Rectal smooth muscle tissue (tissue), 1 donor: ENCODE results near the gene KRTAP5-4.
"Not testable (repeated sequence)": the region's sequence is repeated elsewhere in the genome, so short reads cannot be mapped to it uniquely, and the experiment has no call there.

ENCODE experiments used
- H3K27ac ChIP-seq: one replicate; pipeline ENCODE4 v1.7.0; 2013; ENCODE audit warnings: low read depth, low read length, inconsistent platforms
- H3K27me3 ChIP-seq: one replicate; pipeline ENCODE4 v1.7.0; 2013; ENCODE audit warnings: low read length; ENCODE audit not compliant: control insufficient read depth, insufficient read depth
- H3K36me3 ChIP-seq: one replicate; pipeline ENCODE4 v1.7.0; 2013; ENCODE audit warnings: low read length; ENCODE audit not compliant: control insufficient read depth, insufficient read depth
- H3K4me1 ChIP-seq: one replicate; pipeline ENCODE4 v1.7.0; 2013; ENCODE audit warnings: low read length; ENCODE audit not compliant: control insufficient read depth, insufficient read depth
- H3K4me3 ChIP-seq: one replicate; pipeline ENCODE4 v1.7.0; 2013; ENCODE audit warnings: low read length
- H3K9ac ChIP-seq: one replicate; pipeline ENCODE4 v1.7.0; 2013; ENCODE audit warnings: low read length

Gene KRTAP5-4, protein sequence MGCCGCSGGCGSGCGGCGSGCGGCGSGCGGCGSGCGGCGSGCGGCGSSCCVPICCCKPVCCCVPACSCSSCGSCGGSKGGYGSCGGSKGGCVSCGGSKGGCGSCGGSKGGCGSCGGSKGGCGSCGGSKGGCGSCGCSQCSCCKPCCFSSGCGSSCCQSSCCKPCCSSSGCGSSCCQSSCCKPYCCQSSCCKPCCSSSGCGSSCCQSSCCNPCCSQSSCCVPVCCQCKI

DNA sequence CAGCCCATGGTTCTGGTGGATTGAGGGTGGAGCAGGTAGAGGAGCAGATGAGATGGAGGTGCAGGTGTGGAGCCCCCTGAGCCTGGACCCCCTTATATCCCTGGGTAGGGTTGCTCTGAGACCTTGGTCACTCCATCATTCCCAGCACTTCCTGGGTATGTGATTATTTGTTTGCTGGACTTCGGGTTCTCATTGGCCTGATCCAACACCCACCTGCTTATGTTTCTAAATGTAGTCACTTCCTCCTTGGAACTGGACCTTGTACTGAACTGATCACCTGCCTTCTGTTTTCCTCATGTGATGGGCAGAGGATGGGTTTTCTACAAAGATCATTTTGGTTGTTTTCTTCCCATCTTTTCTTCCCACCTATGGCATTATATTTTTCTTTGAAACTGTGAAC lies at the start of gene KRTAP5-4:
KRTAP5-4 (minus strand) TSS at position 53 of the 400 bp plus-strand sequence; CDS start at position 8, 45 bp downstream.
- Histone ChIP-seq H3K9ac (no peak within 1 kb of the TSS), H3K27ac (no peak within 1 kb of the TSS), H3K4me1 (no peaks in the 10 kb centered on the region), H3K27me3 (no peaks in the 10 kb centered on the region), H3K4me3 (no peak within 1 kb of the TSS), H3K36me3 (no peaks in the 10 kb centered on the region)

DNA sequence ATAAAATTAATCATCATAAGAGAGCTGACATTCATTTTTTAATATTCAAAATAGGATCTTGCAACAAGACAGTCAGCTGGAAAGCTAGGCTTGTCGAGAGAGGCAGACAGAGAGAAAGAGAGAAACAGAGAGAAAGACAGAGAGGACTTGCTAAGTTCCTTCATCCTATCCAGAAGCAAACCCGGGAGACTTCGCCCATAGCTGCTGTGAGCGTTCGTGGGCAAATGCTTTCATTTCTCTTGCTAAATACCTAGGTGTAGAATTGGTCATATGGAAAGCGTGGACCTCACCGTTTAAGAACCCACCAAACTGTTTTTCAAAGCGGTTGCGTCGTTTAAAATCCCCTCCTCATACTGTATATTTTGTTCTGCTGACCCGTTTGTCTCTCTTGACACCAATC lies 49.7 kb upstream of the KRTAP5-4 start:
- Histone ChIP-seq H3K27ac (no peak overlapping the region), H3K27me3 (no peaks in the 10 kb centered on the region), H3K4me1 (no peaks in the 10 kb centered on the region), H3K36me3 (no peaks in the 10 kb centered on the region), H3K9ac (no peak overlapping the region), H3K4me3 (no peak overlapping the region)

DNA sequence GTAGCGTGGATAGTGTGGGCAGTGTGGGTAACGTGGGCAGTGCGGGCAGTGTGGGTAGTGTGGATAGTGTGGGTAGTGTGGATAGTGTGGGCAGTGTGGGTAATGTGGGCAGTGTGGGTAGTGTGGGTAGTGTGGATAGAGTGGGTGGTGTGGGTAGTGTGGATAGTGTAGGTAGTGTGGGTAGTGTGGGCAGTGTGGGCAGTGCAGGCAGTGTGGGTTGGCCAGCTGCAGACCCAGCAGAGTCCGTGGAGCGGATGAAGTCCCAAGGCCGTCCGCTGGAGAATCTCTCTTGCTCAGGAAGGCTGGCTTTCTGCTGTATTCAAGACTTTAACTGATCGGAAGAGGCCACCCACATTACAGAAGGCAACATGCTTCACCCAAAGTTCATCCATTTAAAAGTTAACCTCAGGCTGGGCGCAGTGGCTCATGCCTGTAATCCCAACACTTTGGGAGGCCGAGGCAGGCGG lies 49.0 kb upstream of the KRTAP5-4 start:
- Histone ChIP-seq H3K36me3 (no peaks in the 10 kb centered on the region), H3K4me1 (no peaks in the 10 kb centered on the region), H3K4me3 (no peak overlapping the region), H3K27me3 (no peaks in the 10 kb centered on the region), H3K27ac (no peak overlapping the region), H3K9ac (no peak overlapping the region)

GRCh38 chr11:1670457-1670856 lies 48.5 kb upstream of the KRTAP5-4 start:
- not testable (repeated sequence) for H3K4me1 ChIP-seq, H3K27ac ChIP-seq, H3K27me3 ChIP-seq, H3K36me3 ChIP-seq, H3K4me3 ChIP-seq, H3K9ac ChIP-seq

GRCh38 chr11:1669546-1670218 lies 47.7 kb upstream of the KRTAP5-4 start:
- no peak overlapping the region for H3K27ac ChIP-seq
- H3K4me1 ChIP-seq, result no peaks in the 10 kb centered on the region
- H3K27me3 ChIP-seq, result no peaks in the 10 kb centered on the region
- no peak overlapping the region for H3K9ac ChIP-seq
- H3K4me3 ChIP-seq, result no peak overlapping the region
- no peaks in the 10 kb centered on the region for H3K36me3 ChIP-seq

DNA sequence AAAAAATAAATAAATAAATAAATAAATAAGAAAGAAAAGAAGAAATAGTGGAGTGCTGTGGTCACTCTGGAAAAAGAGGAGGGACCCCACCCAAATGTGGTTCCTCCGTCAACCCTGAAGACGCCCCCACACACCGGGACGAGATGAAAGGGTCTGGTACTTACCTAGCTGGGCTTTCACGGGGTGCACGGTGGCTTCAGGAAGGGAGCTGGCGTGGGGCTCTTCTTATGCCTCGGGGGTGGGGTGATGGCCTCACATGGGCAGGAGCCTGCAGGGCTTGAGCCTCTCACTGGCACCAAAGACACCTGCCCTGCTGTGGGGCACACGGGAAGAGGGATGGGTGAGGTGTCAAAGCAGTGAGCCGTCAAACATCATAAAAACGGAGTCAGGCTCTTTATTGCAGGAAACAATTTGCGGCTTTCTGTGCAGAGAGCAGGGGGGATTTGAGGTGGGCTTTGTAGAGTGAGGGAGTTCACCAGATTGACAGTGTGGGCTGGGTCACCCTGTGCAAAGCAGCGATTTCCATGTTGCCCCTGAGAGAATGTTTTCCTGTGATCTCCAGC lies 47.1 kb upstream of the KRTAP5-4 start:
- no peak overlapping the region for H3K4me3 ChIP-seq
- no peak overlapping the region for H3K9ac ChIP-seq
- no peaks in the 10 kb centered on the region for H3K27me3 ChIP-seq
- H3K4me1 ChIP-seq, result no peaks in the 10 kb centered on the region
- H3K27ac ChIP-seq, result no peak overlapping the region
- H3K36me3 ChIP-seq, result no peaks in the 10 kb centered on the region

DNA sequence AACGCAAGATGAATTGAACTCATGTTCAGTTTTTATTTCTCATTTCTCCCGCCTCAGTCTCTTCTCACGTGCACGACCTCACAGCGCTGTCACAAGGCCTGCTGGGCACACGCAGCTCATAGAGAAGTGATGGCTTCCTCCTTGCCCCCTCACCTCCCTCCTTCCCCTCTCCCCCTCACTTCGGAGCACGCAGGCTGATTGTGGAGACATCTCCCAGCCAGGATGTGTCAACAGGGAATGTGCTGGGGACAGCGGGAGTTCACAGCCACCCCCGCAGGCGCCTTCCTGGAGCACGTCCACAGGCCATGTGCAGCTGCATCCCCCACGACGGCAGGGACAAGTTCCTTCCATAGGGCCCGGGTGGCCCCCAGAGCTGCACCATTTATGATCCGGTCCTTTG lies 46.0 kb upstream of the KRTAP5-4 start:
- Histone ChIP-seq H3K4me3 (no peak overlapping the region), H3K9ac (no peak overlapping the region), H3K27me3 (no peaks in the 10 kb centered on the region), H3K36me3 (no peaks in the 10 kb centered on the region), H3K27ac (no peak overlapping the region), H3K4me1 (no peaks in the 10 kb centered on the region)

DNA sequence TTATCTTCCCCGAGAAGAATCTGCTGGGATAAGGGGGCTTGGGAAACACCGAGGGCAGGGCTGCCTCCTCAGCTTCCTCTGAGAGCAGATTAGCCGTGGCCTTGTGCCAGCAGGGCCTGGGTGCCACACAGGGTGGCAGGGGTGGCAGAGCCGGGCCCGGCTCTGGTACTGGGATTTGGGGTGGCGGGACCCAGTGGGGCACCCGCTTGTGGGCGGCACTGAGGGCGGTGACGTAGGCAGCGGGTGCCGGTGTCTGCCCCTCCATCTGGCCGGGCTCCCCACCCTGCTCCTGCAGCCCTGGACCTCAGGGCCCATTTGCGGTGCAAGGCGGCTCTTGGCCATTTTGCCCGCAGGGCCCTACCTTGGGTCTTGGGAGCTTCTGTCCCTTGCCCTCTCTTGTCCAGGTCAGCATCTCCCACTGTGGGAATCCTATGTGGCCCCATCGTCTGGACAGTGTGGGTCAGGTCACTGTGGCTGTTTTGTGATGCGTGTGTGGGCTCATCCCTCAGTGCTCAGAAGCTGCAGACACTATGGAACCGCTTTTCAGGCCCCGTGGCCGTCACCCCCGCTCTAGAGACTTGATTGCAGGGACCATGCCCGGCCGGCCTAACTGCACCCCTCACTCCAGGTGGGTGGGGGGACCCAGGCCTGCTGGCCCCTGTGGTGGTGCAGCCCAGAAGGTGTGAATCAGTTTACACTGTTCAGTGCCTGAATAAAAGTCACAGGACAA lies 45.3 kb upstream of the KRTAP5-4 start:
- H3K9ac ChIP-seq, result no peak overlapping the region
- no peak overlapping the region for H3K4me3 ChIP-seq
- H3K36me3 ChIP-seq, result no peaks in the 10 kb centered on the region
- H3K27ac ChIP-seq, result no peak overlapping the region
- no peaks in the 10 kb centered on the region for H3K4me1 ChIP-seq
- H3K27me3 ChIP-seq, result no peaks in the 10 kb centered on the region

- Histone ChIP-seq H3K4me3 (no peak overlapping the region), H3K9ac (no peak overlapping the region), H3K27me3 (no peaks in the 10 kb centered on the region)
Measured at GRCh38 chr11:1665313-1665712, 43.4 kb upstream of the KRTAP5-4 start.

GRCh38 chr11:1662699-1663283 lies 40.9 kb upstream of the KRTAP5-4 start:
- H3K36me3 ChIP-seq, H3K27me3 ChIP-seq, H3K4me3 ChIP-seq, H3K27ac ChIP-seq, H3K4me1 ChIP-seq, H3K9ac ChIP-seq: not testable (repeated sequence)

More at GRCh38 chr11:1665313-1665712, 43.4 kb upstream of the KRTAP5-4 start:
- H3K27ac ChIP-seq, result no peak overlapping the region
- no peaks in the 10 kb centered on the region for H3K36me3 ChIP-seq
- H3K4me1 ChIP-seq, result no peaks in the 10 kb centered on the region

- not testable (repeated sequence) for H3K9ac ChIP-seq, H3K4me1 ChIP-seq, H3K27me3 ChIP-seq, H3K36me3 ChIP-seq, H3K27ac ChIP-seq, H3K4me3 ChIP-seq
Measured at GRCh38 chr11:1661454-1662269, 39.7 kb upstream of the KRTAP5-4 start.
